ENCODE results near the gene SLC43A3. TPM values are rescaled to one million over a fixed set of nuclear protein-coding genes. Genes with fewer than 3 reads are reported as not detected.

SLC43A3 gene
- 10 to 100 TPM; 31.7 to 61.3 TPM for total RNA-seq

GRCh38 chr11:57426929-57427726 lies at the start of gene SLC43A3:
TSS of gene SLC43A3 (minus strand) at chr11:57427121. CDS start at chr11:57426172, 949 bp downstream.
- H3K4me3 ChIP-seq = peak within 1 kb of the TSS; percentile 49 to 64
- H3K36me3 ChIP-seq = peaks cover 8% of the 10 kb centered on the region
- no peak for TF ChIP-seq CTCF (IDR thresholded peaks at IDR 0.05)
- H3K9me3 ChIP-seq = no peaks in the 10 kb centered on the region
- peak; percentile 91 for DNase-seq (ENCODE audit: low spot score)
- H3K27me3 ChIP-seq = no peaks in the 10 kb centered on the region
- peaks cover 0 to 64% of the 10 kb centered on the region in 2 donors for H3K4me1 ChIP-seq
- peak within 1 kb of the TSS; percentile 95 to 99 for H3K27ac ChIP-seq

- peaks cover 0 to 12% of the 10 kb centered on the region in 2 donors for H3K4me1 ChIP-seq
- no peak for DNase-seq (ENCODE audit: low spot score)
- no peaks in the 10 kb centered on the region for H3K27me3 ChIP-seq
- no peaks in the 10 kb centered on the region for H3K9me3 ChIP-seq
- no peak for TF ChIP-seq CTCF (IDR thresholded peaks at IDR 0.05)
- H3K27ac ChIP-seq = peak overlapping the region in 1 of 2 donors; percentile 37
- H3K36me3 ChIP-seq = no peaks in the 10 kb centered on the region
- peak overlapping the region; percentile 44 to 54 for H3K4me3 ChIP-seq
Observed at GRCh38 chr11:57476047-57476756, 49.3 kb upstream of the SLC43A3 start.

- no peak for DNase-seq (ENCODE audit: low spot score)
- no peaks in the 10 kb centered on the region for H3K9me3 ChIP-seq
- no peak overlapping the region for H3K27ac ChIP-seq
- TF ChIP-seq CTCF (IDR thresholded peaks at IDR 0.05) = no peak
- no peaks in the 10 kb centered on the region for H3K36me3 ChIP-seq
- peaks cover 0 to 12% of the 10 kb centered on the region in 2 donors for H3K4me1 ChIP-seq
- peak overlapping the region in 1 of 2 donors; percentile 54 for H3K4me3 ChIP-seq
- no peaks in the 10 kb centered on the region for H3K27me3 ChIP-seq
Observed at GRCh38 chr11:57475671-57476046, 48.7 kb upstream of the SLC43A3 start.

GRCh38 chr11:57475191-57475590 lies 48.3 kb upstream of the SLC43A3 start:
- Histone ChIP-seq H3K4me3 (no peak overlapping the region), H3K4me1 (peaks cover 0 to 12% of the 10 kb centered on the region in 2 donors), H3K36me3 (no peaks in the 10 kb centered on the region), H3K9me3 (no peaks in the 10 kb centered on the region), H3K27ac (no peak overlapping the region), H3K27me3 (no peaks in the 10 kb centered on the region)
- DNase-seq (ENCODE audit: low spot score) = no peak
- no peak for TF ChIP-seq CTCF (IDR thresholded peaks at IDR 0.05)

- Histone ChIP-seq H3K36me3 (no peaks in the 10 kb centered on the region), H3K27me3 (no peaks in the 10 kb centered on the region), H3K4me3 (no peak overlapping the region), H3K27ac (no peak overlapping the region), H3K9me3 (no peaks in the 10 kb centered on the region), H3K4me1 (peaks cover 0 to 12% of the 10 kb centered on the region in 2 donors)
- TF ChIP-seq CTCF (IDR thresholded peaks at IDR 0.05) = no peak
- DNase-seq (ENCODE audit: low spot score) = no peak
Observed at GRCh38 chr11:57474803-57475115, 47.8 kb upstream of the SLC43A3 start.
